ENCODE measurements around the gene WNT11. TPM values are rescaled to one million over a fixed set of nuclear protein-coding genes. Genes with fewer than 3 reads are reported as not detected.

WNT11 gene
- total and polyA plus RNA-seq, 2 donors from 2014 or later, result 0.80 to 2.2 TPM

GRCh38 chr11:76141901-76142588 lies 64.3 kb downstream of the WNT11 start:
- DNase-seq, result no peak
- Histone ChIP-seq H3K36me3 (ENCODE audit: control insufficient read depth in 2 of 3, insufficient read depth in 3 of 3, low read length in 3 of 3) (peaks cover 0 to 5% (median 0%) of the 10 kb centered on the region in 3 donors), H3K4me3 (ENCODE audit: low read length in 3 of 3) (no peak overlapping the region), H3K27ac (ENCODE audit: low read depth in 2 of 2, low read length in 2 of 2) (no peak overlapping the region), H3K9me3 (ENCODE audit: control insufficient read depth in 2 of 3, insufficient read depth in 1 of 3, low read length in 3 of 3) (no peaks in the 10 kb centered on the region), H3K9ac (ENCODE audit: low read length in 3 of 3) (no peak overlapping the region), H3K4me1 (ENCODE audit: control insufficient read depth in 2 of 3, insufficient read depth in 2 of 3, low read depth in 1 of 3, low read length in 3 of 3) (peaks cover 0 to 4% (median 0%) of the 10 kb centered on the region in 3 donors), H3K27me3 (ENCODE audit: control insufficient read depth, insufficient read depth, low read length) (no peaks in the 10 kb centered on the region)
- no peak for FAIRE-seq
- no peak for TF ChIP-seq CTCF (IDR thresholded peaks at IDR 0.05; ENCODE audit: borderline replicate concordance, extremely low read depth, insufficient read depth)
- intact Hi-C loops (cut with DNase I), result no loop called here

- FAIRE-seq (no peak), DNase-seq (no peak)
- Histone ChIP-seq H3K4me1 (ENCODE audit: control insufficient read depth in 2 of 3, insufficient read depth in 2 of 3, low read depth in 1 of 3, low read length in 3 of 3) (peaks cover 0 to 4% (median 0%) of the 10 kb centered on the region in 3 donors), H3K4me3 (ENCODE audit: low read length in 3 of 3) (no peak overlapping the region), H3K27ac (ENCODE audit: low read depth in 2 of 2, low read length in 2 of 2) (no peak overlapping the region), H3K9ac (ENCODE audit: low read length in 3 of 3) (no peak overlapping the region), H3K36me3 (ENCODE audit: control insufficient read depth in 2 of 3, insufficient read depth in 3 of 3, low read length in 3 of 3) (peaks cover 0 to 5% (median 0%) of the 10 kb centered on the region in 3 donors), H3K9me3 (ENCODE audit: control insufficient read depth in 2 of 3, insufficient read depth in 1 of 3, low read length in 3 of 3) (no peaks in the 10 kb centered on the region), H3K27me3 (ENCODE audit: control insufficient read depth, insufficient read depth, low read length) (no peaks in the 10 kb centered on the region)
- TF ChIP-seq CTCF (IDR thresholded peaks at IDR 0.05; ENCODE audit: borderline replicate concordance, extremely low read depth, insufficient read depth), result no peak
- intact Hi-C loops (cut with DNase I), result no loop called here
These were observed 65.3 kb downstream of the WNT11 start for GRCh38 chr11:76140912-76141574.

- no peak overlapping the region for H3K4me3 ChIP-seq (ENCODE audit: low read length in 3 of 3)
- no peak overlapping the region for H3K27ac ChIP-seq (ENCODE audit: low read depth in 2 of 2, low read length in 2 of 2)
- no peak for DNase-seq
- H3K4me1 ChIP-seq (ENCODE audit: control insufficient read depth in 2 of 3, insufficient read depth in 2 of 3, low read depth in 1 of 3, low read length in 3 of 3), result peaks cover 0 to 4% (median 0%) of the 10 kb centered on the region in 3 donors
- no peak for FAIRE-seq
- intact Hi-C loops (cut with DNase I), result no loop called here
- TF ChIP-seq CTCF (IDR thresholded peaks at IDR 0.05; ENCODE audit: borderline replicate concordance, extremely low read depth, insufficient read depth), result no peak
- H3K27me3 ChIP-seq (ENCODE audit: control insufficient read depth, insufficient read depth, low read length), result no peaks in the 10 kb centered on the region
- H3K9ac ChIP-seq (ENCODE audit: low read length in 3 of 3), result no peak overlapping the region
- H3K9me3 ChIP-seq (ENCODE audit: control insufficient read depth in 2 of 3, insufficient read depth in 1 of 3, low read length in 3 of 3), result no peaks in the 10 kb centered on the region
- peaks cover 0 to 5% (median 2%) of the 10 kb centered on the region in 3 donors for H3K36me3 ChIP-seq (ENCODE audit: control insufficient read depth in 2 of 3, insufficient read depth in 3 of 3, low read length in 3 of 3)
These were observed 67.0 kb downstream of the WNT11 start for GRCh38 chr11:76139314-76139713.

Other genes starting within 250 kb of the WNT11 start
- 39.3 TPM for gene THAP12, start 174.6 kb upstream of the WNT11 start, total RNA-seq
- 19.5 TPM for gene THAP12, start 174.6 kb upstream of the WNT11 start, polyA plus RNA-seq (ENCODE audit: insufficient read depth, low read depth, low replicate concordance)
- gene GVQW3, start 174.8 kb upstream of the WNT11 start, total RNA-seq, result 3.4 TPM
- gene GVQW3, start 174.8 kb upstream of the WNT11 start, polyA plus RNA-seq (ENCODE audit: insufficient read depth, low read depth, low replicate concordance), result 1.4 TPM
- gene EMSY, start 238.5 kb upstream of the WNT11 start, total RNA-seq, result 22.2 TPM
- gene EMSY, start 238.5 kb upstream of the WNT11 start, polyA plus RNA-seq (ENCODE audit: insufficient read depth, low read depth, low replicate concordance), result 7.5 TPM